ENCODE results near the gene SLC16A7.

Gene SLC16A7

GRCh38 chr12:59672273-59672672 is 76.4 kb downstream of the SLC16A7 start:
- no peak for DNase-seq

- DNase-seq = no peak
Measured at GRCh38 chr12:59675461-59675860, 79.6 kb downstream of the SLC16A7 start.

GRCh38 chr12:59677857-59678256 is 82.0 kb downstream of the SLC16A7 start:
- DNase-seq = no peak

GRCh38 chr12:59678759-59679411 is 83.1 kb downstream of the SLC16A7 start:
- no peak for DNase-seq

GRCh38 chr12:59689776-59690175 is 93.9 kb downstream of the SLC16A7 start:
- DNase-seq = no peak

GRCh38 chr12:59695379-59695778 is 99.5 kb downstream of the SLC16A7 start:
- DNase-seq = no peak

- no peak for DNase-seq
Measured at GRCh38 chr12:59698600-59698999, 102.8 kb downstream of the SLC16A7 start.

GRCh38 chr12:59699421-59700152 is 103.8 kb downstream of the SLC16A7 start:
- DNase-seq = no peak

- no peak for DNase-seq
Measured at GRCh38 chr12:59700153-59700450, 104.3 kb downstream of the SLC16A7 start.

GRCh38 chr12:59708064-59708463 is 112.2 kb downstream of the SLC16A7 start:
- DNase-seq = no peak

GRCh38 chr12:59708484-59708883 is 112.7 kb downstream of the SLC16A7 start:
- DNase-seq = no peak

- DNase-seq = no peak
Measured at GRCh38 chr12:59710004-59710628, 114.3 kb downstream of the SLC16A7 start.

- DNase-seq = no peak
Measured at GRCh38 chr12:59710964-59711363, 115.1 kb downstream of the SLC16A7 start.

GRCh38 chr12:59715434-59715833 is 119.6 kb downstream of the SLC16A7 start:
- no peak for DNase-seq

GRCh38 chr12:59716043-59716442 is 120.2 kb downstream of the SLC16A7 start:
- no peak for DNase-seq

- DNase-seq = no peak
Measured at GRCh38 chr12:59717436-59717835, 121.6 kb downstream of the SLC16A7 start.

- no peak for DNase-seq
Measured at GRCh38 chr12:59719701-59720100, 123.9 kb downstream of the SLC16A7 start.

GRCh38 chr12:59723520-59723919 is 127.7 kb downstream of the SLC16A7 start:
- DNase-seq = no peak

GRCh38 chr12:59724011-59724695 is 128.3 kb downstream of the SLC16A7 start:
- no peak for DNase-seq

GRCh38 chr12:59733200-59733599 is 137.4 kb downstream of the SLC16A7 start:
- DNase-seq = no peak

GRCh38 chr12:59734371-59734770 is 138.5 kb downstream of the SLC16A7 start:
- no peak for DNase-seq

GRCh38 chr12:59735231-59735630 is 139.4 kb downstream of the SLC16A7 start:
- no peak for DNase-seq

- DNase-seq = no peak
Measured at GRCh38 chr12:59736359-59736758, 140.5 kb downstream of the SLC16A7 start.

- DNase-seq = no peak
Measured at GRCh38 chr12:59736786-59737185, 141.0 kb downstream of the SLC16A7 start.
